Activated CD4-positive, alpha-beta T cell treated with anti-CD3 and anti-CD28 coated beads, Interleukin-2, amount 10 ng/mL, durations not matched to agents 7 days and 5 days (primary cell): ENCODE measurements around the gene SLC25A42. TPM values are rescaled to one million over a fixed set of nuclear protein-coding genes. Genes with fewer than 3 reads are reported as not detected.
"Not testable (repeated sequence)": the region's sequence is repeated elsewhere in the genome, so short reads cannot be mapped to it uniquely, and the experiment has no call there.

Experiments used
- CTCF ChIA-PET: fragments of 350-600 bp; sonication (Branson Sonifier 250); formaldehyde crosslinking; loops from one replicate; lab custom pipeline; 2021; ENCODE audit warnings: antibody characterized with exemption; lab: Charles Lee
- POLR2A ChIA-PET: fragments of 350-600 bp; sonication (Branson Sonifier 250); formaldehyde crosslinking; loops from one replicate; lab custom pipeline; 2021; ENCODE audit warnings: antibody characterized with exemption; lab: Charles Lee
- DNase-seq: peaks from one replicate; pipeline ENCODE4 v3.0.0-alpha.2; 2020
- H3K27ac Mint-ChIP-seq: one replicate; pipeline ENCODE4 v1.8.0; 2021; ENCODE audit warnings: mild to moderate bottlenecking, moderate library complexity, mixed read lengths
- H3K27me3 Mint-ChIP-seq: one replicate; pipeline ENCODE4 v1.8.0; 2021; ENCODE audit warnings: mixed read lengths
- H3K36me3 Mint-ChIP-seq: one replicate; pipeline ENCODE4 v1.8.0; 2021; ENCODE audit warnings: low read depth, mixed read lengths
- H3K4me1 Mint-ChIP-seq: one replicate; pipeline ENCODE4 v1.8.0; 2021; ENCODE audit warnings: mixed read lengths
- H3K4me3 Mint-ChIP-seq: one replicate; pipeline ENCODE4 v1.8.0; 2021; ENCODE audit warnings: mild to moderate bottlenecking, moderate library complexity, mixed read lengths
- H3K9me3 Mint-ChIP-seq: one replicate; pipeline ENCODE4 v1.8.0; 2021; ENCODE audit warnings: mixed read lengths
- total RNA-seq, 2 experiments: library from RNA; stranded (reverse); gene quantifications; one replicate each; pipeline ENCODE4 v1.2.3, GENCODE V29; 2021

The SLC25A42 gene
- total RNA-seq, 2 experiments from 2014 or later: 20.6 to 22.2 TPM

- Mint-ChIP-seq H3K27ac (no peak overlapping the region), H3K4me3 (no peak overlapping the region), H3K36me3 (peaks cover 3% of the 10 kb centered on the region), H3K4me1 (no peaks in the 10 kb centered on the region), H3K9me3 (no peaks in the 10 kb centered on the region), H3K27me3 (no peaks in the 10 kb centered on the region)
- POLR2A ChIA-PET: no interaction called here
- CTCF ChIA-PET: interaction anchor here (1.1 kb wide), 1 partner anchor 14 kb away, joined by 3 read pairs; no protein-coding TSS in a partner anchor
- no peak for DNase-seq
Observed at GRCh38 chr19:19081642-19082151, 17.9 kb downstream of the SLC25A42 start.

GRCh38 chr19:19083413-19084178, 19.8 kb downstream of the SLC25A42 start:
- POLR2A ChIA-PET: no interaction called here
- Mint-ChIP-seq H3K36me3 (no peaks in the 10 kb centered on the region), H3K4me1 (no peaks in the 10 kb centered on the region), H3K27me3 (no peaks in the 10 kb centered on the region), H3K9me3 (no peaks in the 10 kb centered on the region), H3K27ac (no peak overlapping the region), H3K4me3 (no peak overlapping the region)
- no peak for DNase-seq
- CTCF ChIA-PET: no interaction called here

GRCh38 chr19:19087676-19088075, 23.9 kb downstream of the SLC25A42 start:
- H3K4me3 Mint-ChIP-seq: no peak overlapping the region
- H3K27ac Mint-ChIP-seq: no peak overlapping the region
- H3K4me1 Mint-ChIP-seq: no peaks in the 10 kb centered on the region
- CTCF ChIA-PET: interaction anchor here (0.6 to 1.4 kb wide), 2 partner anchors 24 to 28 kb away, joined by 3 read pairs; no protein-coding TSS in a partner anchor
- POLR2A ChIA-PET: no interaction called here
- no peaks in the 10 kb centered on the region for H3K9me3 Mint-ChIP-seq
- H3K27me3 Mint-ChIP-seq: no peaks in the 10 kb centered on the region
- DNase-seq: no peak
- no peaks in the 10 kb centered on the region for H3K36me3 Mint-ChIP-seq

- no peak overlapping the region for H3K4me3 Mint-ChIP-seq
Observed at GRCh38 chr19:19094513-19094912, 30.7 kb downstream of the SLC25A42 start.

GRCh38 chr19:19095691-19096090, 31.9 kb downstream of the SLC25A42 start:
- ChIA-PET POLR2A (no interaction called here), CTCF (no interaction called here)
- DNase-seq: no peak
- no peak overlapping the region for H3K27ac Mint-ChIP-seq
- no peaks in the 10 kb centered on the region for H3K4me1 Mint-ChIP-seq
- no peaks in the 10 kb centered on the region for H3K36me3 Mint-ChIP-seq
- H3K9me3 Mint-ChIP-seq: no peaks in the 10 kb centered on the region
- no peaks in the 10 kb centered on the region for H3K27me3 Mint-ChIP-seq
- H3K4me3 Mint-ChIP-seq: no peak overlapping the region

More at GRCh38 chr19:19094513-19094912, 30.7 kb downstream of the SLC25A42 start:
- ChIA-PET CTCF (no interaction called here), POLR2A (no interaction called here)
- no peak for DNase-seq
- H3K27me3 Mint-ChIP-seq: no peaks in the 10 kb centered on the region
- H3K27ac Mint-ChIP-seq: no peak overlapping the region
- no peaks in the 10 kb centered on the region for H3K9me3 Mint-ChIP-seq
- no peaks in the 10 kb centered on the region for H3K4me1 Mint-ChIP-seq
- H3K36me3 Mint-ChIP-seq: no peaks in the 10 kb centered on the region

GRCh38 chr19:19096641-19097627, 33.1 kb downstream of the SLC25A42 start:
- Mint-ChIP-seq H3K27me3 (no peaks in the 10 kb centered on the region), H3K36me3 (no peaks in the 10 kb centered on the region), H3K27ac (no peak overlapping the region), H3K4me3 (no peak overlapping the region), H3K4me1 (no peaks in the 10 kb centered on the region), H3K9me3 (no peaks in the 10 kb centered on the region)
- POLR2A ChIA-PET: no interaction called here
- CTCF ChIA-PET: no interaction called here
- DNase-seq: no peak

GRCh38 chr19:19098084-19098702, 34.4 kb downstream of the SLC25A42 start:
- CTCF ChIA-PET: interaction anchor here (0.6 to 0.8 kb wide), 4 partner anchors 13 to 125 kb away, joined by 3 to 5 read pairs (median 4); no protein-coding TSS in a partner anchor
- H3K4me3 Mint-ChIP-seq: no peak overlapping the region
- POLR2A ChIA-PET: interaction anchor here (0.6 kb wide), 1 partner anchor 10 kb away, joined by 5 read pairs; no protein-coding TSS in a partner anchor

GRCh38 chr19:19098703-19099632, 35.2 kb downstream of the SLC25A42 start:
- no peak for DNase-seq
- CTCF ChIA-PET: no interaction called here
- H3K9me3 Mint-ChIP-seq: no peaks in the 10 kb centered on the region
- no peaks in the 10 kb centered on the region for H3K27me3 Mint-ChIP-seq
- no peak overlapping the region for H3K4me3 Mint-ChIP-seq
- H3K36me3 Mint-ChIP-seq: no peaks in the 10 kb centered on the region
- H3K4me1 Mint-ChIP-seq: no peaks in the 10 kb centered on the region
- POLR2A ChIA-PET: no interaction called here
- H3K27ac Mint-ChIP-seq: no peak overlapping the region

More at GRCh38 chr19:19098084-19098702, 34.4 kb downstream of the SLC25A42 start:
- no peaks in the 10 kb centered on the region for H3K36me3 Mint-ChIP-seq
- no peaks in the 10 kb centered on the region for H3K4me1 Mint-ChIP-seq
- H3K27me3 Mint-ChIP-seq: no peaks in the 10 kb centered on the region
- no peaks in the 10 kb centered on the region for H3K9me3 Mint-ChIP-seq
- no peak overlapping the region for H3K27ac Mint-ChIP-seq
- DNase-seq: no peak

GRCh38 chr19:19101540-19101939, 37.7 kb downstream of the SLC25A42 start:
- no peaks in the 10 kb centered on the region for H3K36me3 Mint-ChIP-seq

GRCh38 chr19:19102566-19102965, 38.8 kb downstream of the SLC25A42 start:
- H3K27me3 Mint-ChIP-seq, H3K9me3 Mint-ChIP-seq, DNase-seq, H3K36me3 Mint-ChIP-seq, H3K27ac Mint-ChIP-seq, H3K4me1 Mint-ChIP-seq, H3K4me3 Mint-ChIP-seq, POLR2A ChIA-PET: not testable (repeated sequence)
- CTCF ChIA-PET: interaction anchor here (0.9 kb wide), 1 partner anchor 13 kb away, joined by 3 read pairs; no protein-coding TSS in a partner anchor

More at GRCh38 chr19:19101540-19101939, 37.7 kb downstream of the SLC25A42 start:
- Mint-ChIP-seq H3K9me3 (no peaks in the 10 kb centered on the region), H3K27ac (no peak overlapping the region), H3K4me3 (no peak overlapping the region), H3K27me3 (no peaks in the 10 kb centered on the region), H3K4me1 (no peaks in the 10 kb centered on the region)
- ChIA-PET POLR2A (no interaction called here), CTCF (no interaction called here)
- DNase-seq: no peak

GRCh38 chr19:19103167-19103566, 39.4 kb downstream of the SLC25A42 start:
- POLR2A ChIA-PET: no interaction called here
- no peaks in the 10 kb centered on the region for H3K9me3 Mint-ChIP-seq
- H3K27me3 Mint-ChIP-seq: no peaks in the 10 kb centered on the region
- H3K4me1 Mint-ChIP-seq: no peaks in the 10 kb centered on the region
- H3K36me3 Mint-ChIP-seq: no peaks in the 10 kb centered on the region
- no peak overlapping the region for H3K27ac Mint-ChIP-seq
- DNase-seq: no peak
- CTCF ChIA-PET: interaction anchor here (0.6 to 0.9 kb wide), 2 partner anchors 12 to 1201 kb away, joined by 3 to 4 read pairs; no protein-coding TSS in a partner anchor
- H3K4me3 Mint-ChIP-seq: no peak overlapping the region
